ENCODE data around the gene PODXL. TPM values are rescaled to one million over a fixed set of nuclear protein-coding genes. Genes with fewer than 3 reads are reported as not detected.
"Not testable (repeated sequence)": the region's sequence is repeated elsewhere in the genome, so short reads cannot be mapped to it uniquely, and the experiment has no call there.

Gene PODXL
- total RNA-seq, 2 donors from 2014 or later: 523 to 701 TPM

DNA sequence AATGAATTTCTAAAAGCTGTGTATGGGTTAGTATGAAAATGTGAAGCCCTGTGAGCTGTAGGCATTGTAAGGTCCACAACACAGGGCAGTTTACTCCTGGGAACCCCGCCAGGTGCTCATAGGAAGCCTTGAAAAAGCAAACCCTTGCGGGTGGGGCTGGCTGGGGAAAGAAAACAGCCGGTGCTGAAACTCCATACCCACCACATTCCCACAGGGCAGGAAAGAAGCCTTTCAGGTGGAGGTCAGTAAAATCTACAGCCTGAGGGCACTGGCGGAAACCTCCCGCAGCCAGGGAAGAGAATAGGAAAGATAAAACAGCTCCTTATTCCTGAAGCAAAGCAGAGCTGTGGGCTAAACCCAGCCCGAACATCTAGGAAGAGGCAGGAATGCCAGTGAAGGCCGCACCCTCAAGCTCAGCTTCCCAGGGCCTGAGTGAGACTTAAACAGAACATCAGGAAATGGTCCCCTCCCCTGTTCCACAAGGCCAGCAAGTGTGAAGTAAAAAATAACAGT lies 34.7 kb downstream of the PODXL start:
- TF ChIP-seq, protein P1, sequence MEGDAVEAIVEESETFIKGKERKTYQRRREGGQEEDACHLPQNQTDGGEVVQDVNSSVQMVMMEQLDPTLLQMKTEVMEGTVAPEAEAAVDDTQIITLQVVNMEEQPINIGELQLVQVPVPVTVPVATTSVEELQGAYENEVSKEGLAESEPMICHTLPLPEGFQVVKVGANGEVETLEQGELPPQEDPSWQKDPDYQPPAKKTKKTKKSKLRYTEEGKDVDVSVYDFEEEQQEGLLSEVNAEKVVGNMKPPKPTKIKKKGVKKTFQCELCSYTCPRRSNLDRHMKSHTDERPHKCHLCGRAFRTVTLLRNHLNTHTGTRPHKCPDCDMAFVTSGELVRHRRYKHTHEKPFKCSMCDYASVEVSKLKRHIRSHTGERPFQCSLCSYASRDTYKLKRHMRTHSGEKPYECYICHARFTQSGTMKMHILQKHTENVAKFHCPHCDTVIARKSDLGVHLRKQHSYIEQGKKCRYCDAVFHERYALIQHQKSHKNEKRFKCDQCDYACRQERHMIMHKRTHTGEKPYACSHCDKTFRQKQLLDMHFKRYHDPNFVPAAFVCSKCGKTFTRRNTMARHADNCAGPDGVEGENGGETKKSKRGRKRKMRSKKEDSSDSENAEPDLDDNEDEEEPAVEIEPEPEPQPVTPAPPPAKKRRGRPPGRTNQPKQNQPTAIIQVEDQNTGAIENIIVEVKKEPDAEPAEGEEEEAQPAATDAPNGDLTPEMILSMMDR (conservative IDR thresholded peaks at IDR 0.05): no peak
- H3K27me3 Mint-ChIP-seq (ENCODE audit: insufficient read depth): no peaks in the 10 kb centered on the region
- no peak overlapping the region for H3K27ac ChIP-seq (ENCODE audit: low read depth, low read length)
- no peaks in the 10 kb centered on the region for H3K9me3 Mint-ChIP-seq
- peak overlapping the region; percentile 93 for H3K27ac Mint-ChIP-seq
- peaks cover 57% of the 10 kb centered on the region for H3K4me1 Mint-ChIP-seq
- peaks cover 63% of the 10 kb centered on the region for H3K36me3 ChIP-seq (ENCODE audit: control insufficient read depth, insufficient read depth, low read length)
- no peaks in the 10 kb centered on the region for H3K9me3 ChIP-seq (ENCODE audit: control insufficient read depth, low read length)
- no peak overlapping the region for H3K9ac ChIP-seq (ENCODE audit: extremely low read depth, low read length, poor library complexity, severe bottlenecking)
- peaks cover 18% of the 10 kb centered on the region for H3K4me1 ChIP-seq (ENCODE audit: control insufficient read depth, insufficient read depth, low read length)
- WGBS, 2 experiments (ENCODE audit: insufficient coverage in 1 of 2, insufficient read length in 1 of 2): 84% methylated on average over 4 to 7 of the region's 7 CpGs
- H3K4me3 Mint-ChIP-seq: no peak overlapping the region
- no peak overlapping the region for H3K4me3 ChIP-seq (ENCODE audit: low read length)
- H3K36me3 Mint-ChIP-seq (ENCODE audit: low read depth): peaks cover 34% of the 10 kb centered on the region
- DNase-seq: peak; percentile 77
- no peaks in the 10 kb centered on the region for H3K27me3 ChIP-seq (ENCODE audit: control insufficient read depth, insufficient read depth, low read length, poor library complexity, severe bottlenecking)

DNA sequence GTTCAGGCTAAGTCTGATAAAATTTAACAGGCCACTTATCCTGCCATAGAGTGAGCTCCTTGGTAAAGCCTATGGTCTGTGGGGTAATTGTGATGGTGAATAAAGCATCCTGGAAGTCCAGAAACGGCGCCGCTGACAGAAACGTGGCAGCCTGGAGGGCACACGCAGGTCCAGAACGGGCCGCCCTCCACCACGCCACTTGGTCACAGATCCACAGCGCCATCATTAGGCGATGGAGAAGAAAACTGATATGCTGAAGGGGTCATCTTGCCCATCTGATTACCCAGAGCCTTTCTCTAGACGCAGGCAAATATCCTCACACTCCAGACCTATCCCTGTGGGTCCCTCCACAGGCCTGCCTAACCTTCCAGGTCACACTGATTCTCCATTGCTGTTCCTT lies 37.8 kb downstream of the PODXL start:
- Mint-ChIP-seq H3K4me1 (peaks cover 56% of the 10 kb centered on the region), H3K27me3 (ENCODE audit: insufficient read depth) (no peaks in the 10 kb centered on the region), H3K36me3 (ENCODE audit: low read depth) (peaks cover 35% of the 10 kb centered on the region), H3K9me3 (no peaks in the 10 kb centered on the region), H3K4me3 (no peak overlapping the region), H3K27ac (peak overlapping the region; percentile 44)
- H3K27me3 ChIP-seq (ENCODE audit: control insufficient read depth, insufficient read depth, low read length, poor library complexity, severe bottlenecking): no peaks in the 10 kb centered on the region
- peaks cover 62% of the 10 kb centered on the region for H3K36me3 ChIP-seq (ENCODE audit: control insufficient read depth, insufficient read depth, low read length)
- H3K4me1 ChIP-seq (ENCODE audit: control insufficient read depth, insufficient read depth, low read length): peaks cover 20% of the 10 kb centered on the region
- 96% methylated on average over 11 of the region's 11 CpGs for WGBS, 2 experiments (ENCODE audit: insufficient coverage in 1 of 2, insufficient read length in 1 of 2)
- peak overlapping the region; percentile 9 for H3K4me3 ChIP-seq (ENCODE audit: low read length)
- H3K9me3 ChIP-seq (ENCODE audit: control insufficient read depth, low read length): no peaks in the 10 kb centered on the region
- DNase-seq: no peak
- TF ChIP-seq, protein P1 (conservative IDR thresholded peaks at IDR 0.05): no peak
- H3K27ac ChIP-seq (ENCODE audit: low read depth, low read length): no peak overlapping the region
- H3K9ac ChIP-seq (ENCODE audit: extremely low read depth, low read length, poor library complexity, severe bottlenecking): no peak overlapping the region

DNA sequence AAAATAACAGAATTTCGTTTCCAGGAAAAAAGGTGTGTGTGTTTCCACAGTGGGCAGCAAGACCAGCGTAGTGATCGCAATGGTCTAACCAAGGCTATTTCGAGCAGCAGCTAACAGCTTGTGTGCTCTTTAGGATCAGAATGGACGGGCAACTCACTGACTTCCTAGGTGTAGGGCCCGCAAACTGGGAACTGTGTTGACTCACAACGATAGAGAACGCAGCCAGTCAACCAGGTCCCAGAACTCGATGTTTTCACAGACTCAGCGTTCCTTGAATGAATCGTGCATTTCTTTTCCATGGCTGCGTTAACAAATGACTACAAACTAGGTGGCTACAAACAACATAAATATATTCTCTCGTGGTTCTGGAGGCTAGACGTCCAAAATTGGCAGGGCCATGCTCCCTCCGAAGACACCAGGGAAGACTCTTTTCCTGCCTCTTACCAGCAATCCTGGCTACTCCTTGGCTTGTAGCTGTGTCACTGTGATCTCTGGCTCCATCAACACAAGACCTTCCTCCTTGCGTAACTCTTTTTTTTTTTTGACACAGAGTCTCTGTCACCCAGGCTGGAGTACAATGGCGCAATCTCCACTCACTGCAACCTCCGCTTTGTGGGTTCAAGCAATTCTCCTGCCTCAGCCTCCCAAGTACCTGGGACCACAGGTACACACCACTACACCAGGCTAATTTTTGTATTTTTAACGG lies 39.1 kb downstream of the PODXL start:
- no peaks in the 10 kb centered on the region for H3K27me3 Mint-ChIP-seq (ENCODE audit: insufficient read depth)
- Histone ChIP-seq H3K9ac (ENCODE audit: extremely low read depth, low read length, poor library complexity, severe bottlenecking) (no peak overlapping the region), H3K4me1 (ENCODE audit: control insufficient read depth, insufficient read depth, low read length) (peaks cover 19% of the 10 kb centered on the region), H3K4me3 (ENCODE audit: low read length) (no peak overlapping the region), H3K27ac (ENCODE audit: low read depth, low read length) (no peak overlapping the region), H3K36me3 (ENCODE audit: control insufficient read depth, insufficient read depth, low read length) (peaks cover 64% of the 10 kb centered on the region), H3K27me3 (ENCODE audit: control insufficient read depth, insufficient read depth, low read length, poor library complexity, severe bottlenecking) (no peaks in the 10 kb centered on the region), H3K9me3 (ENCODE audit: control insufficient read depth, low read length) (no peaks in the 10 kb centered on the region)
- no peak overlapping the region for H3K4me3 Mint-ChIP-seq
- H3K36me3 Mint-ChIP-seq (ENCODE audit: low read depth): peaks cover 42% of the 10 kb centered on the region
- H3K9me3 Mint-ChIP-seq: no peaks in the 10 kb centered on the region
- H3K4me1 Mint-ChIP-seq: peaks cover 55% of the 10 kb centered on the region
- WGBS, 2 experiments (ENCODE audit: insufficient coverage in 1 of 2, insufficient read length in 1 of 2): 93 to 94% methylated on average over 19 of the region's 19 CpGs
- peak overlapping the region; percentile 79 for H3K27ac Mint-ChIP-seq
- TF ChIP-seq, protein P1 (conservative IDR thresholded peaks at IDR 0.05): no peak
- DNase-seq: no peak

DNA sequence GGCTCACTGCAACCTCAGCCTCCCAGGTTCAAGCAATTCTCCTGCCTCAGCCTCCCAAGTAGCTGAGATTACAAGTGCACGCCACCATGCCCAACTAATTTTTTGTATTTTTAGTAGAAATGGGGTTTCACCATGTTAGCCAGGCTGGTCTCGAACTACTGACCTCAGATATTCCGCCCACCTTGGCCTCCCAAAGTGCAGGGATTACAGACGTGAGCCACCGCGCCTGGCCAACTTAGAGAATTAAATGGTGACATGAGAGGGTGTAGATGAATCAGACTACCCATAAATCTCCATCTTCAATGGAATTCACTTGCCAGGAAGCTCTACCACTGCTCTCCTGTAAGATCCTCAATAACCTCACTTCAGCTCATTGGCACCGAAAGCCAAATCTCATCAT lies 41.0 kb downstream of the PODXL start:
- peaks cover 41% of the 10 kb centered on the region for H3K4me1 Mint-ChIP-seq
- not testable (repeated sequence) for H3K9ac ChIP-seq (ENCODE audit: extremely low read depth, low read length, poor library complexity, severe bottlenecking); H3K4me3 Mint-ChIP-seq; H3K27me3 ChIP-seq (ENCODE audit: control insufficient read depth, insufficient read depth, low read length, poor library complexity, severe bottlenecking); H3K9me3 ChIP-seq (ENCODE audit: control insufficient read depth, low read length); DNase-seq; H3K4me1 ChIP-seq (ENCODE audit: control insufficient read depth, insufficient read depth, low read length); H3K27ac ChIP-seq (ENCODE audit: low read depth, low read length); H3K4me3 ChIP-seq (ENCODE audit: low read length); H3K9me3 Mint-ChIP-seq; H3K27me3 Mint-ChIP-seq (ENCODE audit: insufficient read depth)
- WGBS, 2 experiments (ENCODE audit: insufficient coverage in 1 of 2, insufficient read length in 1 of 2): 93 to 100% methylated on average over 1 to 7 of the region's 7 CpGs
- peak overlapping the region; percentile 50 for H3K27ac Mint-ChIP-seq
- H3K36me3 Mint-ChIP-seq (ENCODE audit: low read depth): peaks cover 61% of the 10 kb centered on the region
- peaks cover 80% of the 10 kb centered on the region for H3K36me3 ChIP-seq (ENCODE audit: control insufficient read depth, insufficient read depth, low read length)

Data from endodermal cell (in vitro differentiated cells).